GM12878 (cell line): ENCODE measurements around the gene MAP6D1. TPM values are rescaled to one million over a fixed set of nuclear protein-coding genes. Genes with fewer than 3 reads are reported as not detected.

Experiments used
- ATAC-seq: fragments of 200-7000 bp; cut with Tn5 transposase; 3 replicates; pipeline ENCODE4 v1.9.1; 2020; ENCODE audit warnings: mild to moderate bottlenecking, moderate library complexity
- BruUV-seq: library from RNA; stranded (reverse); fragments of 400-500 nt; replicated peaks from 2 replicates; lab custom pipeline; 2021; lab: Mats Ljungman, UMichigan
- CTCF ChIA-PET: fragments of 300-600 bp; sonication (Branson Sonifier 250); formaldehyde crosslinking; extraction: SDS; loops from one replicate; lab custom pipeline; 2021; ENCODE audit warnings: inconsistent platforms; lab: Yijun Ruan, JAX
- POLR2A ChIA-PET: fragments of 350-600 bp; formaldehyde crosslinking; extraction: SDS; loops from one replicate; lab custom pipeline; 2021; ENCODE audit warnings: inconsistent platforms; lab: Charles Lee
- RAD21 ChIA-PET: fragments of 300-600 bp; sonication (Branson Sonifier 250); formaldehyde crosslinking; loops from one replicate; lab custom pipeline; 2023; ENCODE audit warnings: antibody characterized with exemption; ENCODE audit not compliant: unreplicated experiment; lab: Charles Lee
- SMC1A ChIA-PET: fragments of 300-600 bp; sonication (Branson Sonifier 250); formaldehyde crosslinking; loops from one replicate; lab custom pipeline; 2023; ENCODE audit not compliant: unreplicated experiment, uncharacterized antibody; lab: Charles Lee
- DNase-seq: peaks from one replicate; pipeline ENCODE4 v3.0.0-alpha.2; 2011; ENCODE audit warnings: low read depth, low spot score
- FAIRE-seq: peaks from 3 replicates; lab custom pipeline; 2011; peaks lifted over from hg19 to GRCh38; lab: Jason Lieb, UNC
- H2AFZ ChIP-seq: 2 replicates; pipeline ENCODE4 v1.6.0; 2011; ENCODE audit warnings: low read depth, low read length, control low read depth; ENCODE audit not compliant: control insufficient read depth
- H3K27ac ChIP-seq: 2 replicates; pipeline ENCODE4 v1.5.1; 2011; ENCODE audit warnings: control low read depth; ENCODE audit not compliant: control insufficient read depth, insufficient read depth
- H3K27me3 ChIP-seq, 2 experiments: replicated peaks in 1 of 2; 2 replicates each; pipeline versions ENCODE4 v1.6.0 to v1.6.1; 2011; ENCODE audit warnings: low read length in 1 of 2; ENCODE audit not compliant: control insufficient read depth in 2 of 2, insufficient read depth in 2 of 2
- H3K36me3 ChIP-seq, 2 experiments: 2 replicates each; pipeline ENCODE4 v1.5.1; 2011; ENCODE audit warnings: low read length in 1 of 2; ENCODE audit not compliant: control insufficient read depth in 2 of 2, insufficient read depth in 2 of 2
- H3K4me1 ChIP-seq: 2 replicates; pipeline ENCODE4 v1.6.1; 2011; ENCODE audit warnings: mild to moderate bottlenecking, low read length, moderate library complexity, mixed read lengths; ENCODE audit not compliant: control insufficient read depth, insufficient read depth
- H3K4me2 ChIP-seq: 2 replicates; pipeline ENCODE4 v1.6.0; 2011; ENCODE audit warnings: control low read depth; ENCODE audit not compliant: control insufficient read depth, insufficient read depth
- H3K4me3 ChIP-seq: fragments of 200-600 bp; sonication (generic); 2 replicates; pipeline ENCODE4 v1.5.1; 2016
- H3K79me2 ChIP-seq: 2 replicates; pipeline ENCODE4 v1.6.0; 2011; ENCODE audit warnings: low read length; ENCODE audit not compliant: control insufficient read depth, insufficient read depth
- H3K9ac ChIP-seq: 2 replicates; pipeline ENCODE4 v1.8.0; 2011; ENCODE audit warnings: low read length, control low read depth, mixed read lengths; ENCODE audit not compliant: control insufficient read depth, insufficient read depth
- H3K9me3 ChIP-seq: replicated peaks from 3 replicates; pipeline ENCODE4 v1.5.1; 2011; ENCODE audit warnings: mild to moderate bottlenecking, low read length; ENCODE audit not compliant: control insufficient read depth, insufficient read depth
- H4K20me1 ChIP-seq: 2 replicates; pipeline ENCODE4 v1.6.0; 2011; ENCODE audit not compliant: control insufficient read depth, insufficient read depth
- FOXM1 ChIP-seq: IDR thresholded peaks from 2 replicates; pipeline ENCODE4 v1.6.1; 2012; ENCODE audit warnings: low read depth, mild to moderate bottlenecking, inconsistent platforms, low read length, moderate library complexity
- PAX8 ChIP-seq: fragments of 450-650 bp; IDR thresholded peaks from 2 replicates; pipeline ENCODE4 v1.6.1; 2017; ENCODE audit warnings: mild to moderate bottlenecking, moderate library complexity
- SRF ChIP-seq, 2 experiments: IDR thresholded peaks; 2 replicates each; pipeline ENCODE4 v1.6.1; 2011; ENCODE audit warnings: low read depth in 2 of 2, low read length in 2 of 2, mild to moderate bottlenecking in 1 of 2, moderate library complexity in 1 of 2
- TCF3 ChIP-seq: IDR thresholded peaks from 2 replicates; pipeline ENCODE4 v1.6.1; 2012; ENCODE audit warnings: low read depth, mild to moderate bottlenecking, low read length, borderline replicate concordance; ENCODE audit not compliant: insufficient read depth
- USF1 ChIP-seq: IDR thresholded peaks from 2 replicates; pipeline ENCODE4 v1.6.1; 2011; ENCODE audit warnings: borderline replicate concordance, low read depth, mild to moderate bottlenecking, moderate library complexity, mixed read lengths, low read length; ENCODE audit not compliant: insufficient read depth; ENCODE audit errors: extremely low read length
- YBX1 ChIP-seq: fragments of 450-650 bp; IDR thresholded peaks from 2 replicates; pipeline ENCODE4 v1.6.1; 2016; ENCODE audit warnings: antibody characterized with exemption
- WGBS: methylation state at CpG from one replicate; pipeline ENCODE4 v1.1.6; 2016; ENCODE audit warnings: low lambda C conversion rate; ENCODE audit not compliant: insufficient replicate concordance, insufficient coverage; ENCODE audit errors: missing lambda C conversion rate; 5-methylcytosine and 5-hydroxymethylcytosine counted together
- in situ Hi-C: fragments of 300-500 bp; cut with MboI; formaldehyde crosslinking; loops from 9 replicates; pipeline ENCODE4 v1.14.3; 2018; ENCODE audit warnings: mixed read lengths
- intact Hi-C: fragments of 100-400 bp; cut with micrococcal nuclease; formaldehyde crosslinking; loops from one replicate; pipeline ENCODE4 v1.14.2; 2022; ENCODE audit not compliant: unreplicated experiment
- polyA plus RNA-seq, 11 experiments: library from polyadenylated mRNA; depleted of rRNA in 4 of 11; unstranded in 6 of 11; stranded (reverse) in 5 of 11; fragments of >200 nt; fragmentation: Nextera tagmentation in 4 of 11; fragmentation: Illumina TruSeq in 1 of 11; extraction: Ambion mirVana in 4 of 11; extraction: Trizol in 1 of 11; gene quantifications; 1 replicate in 1 of 11; 2 replicates in 10 of 11; pipeline versions ENCODE4 v1.2.1 to v1.2.3, GENCODE V29; 2011 to 2016; ENCODE audit warnings: inconsistent platforms in 2 of 11, missing spikeins in 2 of 11, low read depth in 1 of 11
- total RNA-seq, 4 experiments: library from RNA; depleted of rRNA in 3 of 4; stranded (reverse); fragments of >200 nt in 3 of 4; fragmentation: Illumina TruSeq in 1 of 4; extraction: Trizol in 1 of 4; gene quantifications; 2 replicates each; pipeline versions ENCODE4 v1.2.1 to v1.2.3, GENCODE V29; 2013 to 2021
- TF ChIP-seq, protein P1 (sequence below): fragments of 450-650 bp; IDR thresholded peaks from 2 replicates; pipeline ENCODE4 v1.6.1; 2018; ENCODE audit warnings: borderline replicate concordance, mild to moderate bottlenecking; ENCODE audit not compliant: partially characterized antibody

Gene MAP6D1
- total and polyA plus RNA-seq, 10 of the 15 experiments (the other 5 are each of a cell fraction or from before 2014, with no cell fraction given): 0.50 to 2.2 (median 1.2) TPM; not detected in 3

GRCh38 chr3:183814240-183814639, 11.1 kb downstream of the MAP6D1 start:
- H3K9me3 ChIP-seq: no peaks in the 10 kb centered on the region
- FAIRE-seq: no peak
- CTCF ChIA-PET: no interaction called here
- H2AFZ ChIP-seq: no peak overlapping the region
- no peak overlapping the region for H3K27ac ChIP-seq
- H3K4me2 ChIP-seq: no peak overlapping the region
- TF ChIP-seq, protein P1, sequence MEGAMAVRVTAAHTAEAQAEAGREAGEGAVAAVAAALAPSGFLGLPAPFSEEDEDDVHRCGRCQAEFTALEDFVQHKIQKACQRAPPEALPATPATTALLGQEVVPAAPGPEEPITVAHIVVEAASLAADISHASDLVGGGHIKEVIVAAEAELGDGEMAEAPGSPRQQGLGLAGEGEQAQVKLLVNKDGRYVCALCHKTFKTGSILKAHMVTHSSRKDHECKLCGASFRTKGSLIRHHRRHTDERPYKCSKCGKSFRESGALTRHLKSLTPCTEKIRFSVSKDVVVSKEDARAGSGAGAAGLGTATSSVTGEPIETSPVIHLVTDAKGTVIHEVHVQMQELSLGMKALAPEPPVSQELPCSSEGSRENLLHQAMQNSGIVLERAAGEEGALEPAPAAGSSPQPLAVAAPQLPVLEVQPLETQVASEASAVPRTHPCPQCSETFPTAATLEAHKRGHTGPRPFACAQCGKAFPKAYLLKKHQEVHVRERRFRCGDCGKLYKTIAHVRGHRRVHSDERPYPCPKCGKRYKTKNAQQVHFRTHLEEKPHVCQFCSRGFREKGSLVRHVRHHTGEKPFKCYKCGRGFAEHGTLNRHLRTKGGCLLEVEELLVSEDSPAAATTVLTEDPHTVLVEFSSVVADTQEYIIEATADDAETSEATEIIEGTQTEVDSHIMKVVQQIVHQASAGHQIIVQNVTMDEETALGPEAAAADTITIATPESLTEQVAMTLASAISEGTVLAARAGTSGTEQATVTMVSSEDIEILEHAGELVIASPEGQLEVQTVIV: no peak
- no peak for TF ChIP-seq USF1
- TF ChIP-seq TCF3: no peak
- TF ChIP-seq YBX1: no peak
- no peak for TF ChIP-seq SRF (IDR thresholded peaks at IDR 0.05; ENCODE audit: low read depth in 2 of 2, low read length in 2 of 2)
- no peak for TF ChIP-seq PAX8
- no peak for TF ChIP-seq FOXM1
- TF ChIP-seq, all 136 proteins: peak for 0
- Histone ChIP-seq H3K79me2 (no peaks in the 10 kb centered on the region), H3K9ac (no peak overlapping the region), H3K4me3 (no peak overlapping the region), H4K20me1 (no peaks in the 10 kb centered on the region), H3K4me1 (peaks cover 11% of the 10 kb centered on the region), H3K27me3 (no peaks in the 10 kb centered on the region), H3K36me3 (peaks cover 9 to 12% of the 10 kb centered on the region in 2 experiments; a peak in 3 of 4 replicates)
- intact Hi-C loops (no loop called here), in situ Hi-C loops (no loop called here)
- BruUV-seq: no TSS peak
- POLR2A ChIA-PET: no interaction called here
- ATAC-seq: no peak
- SMC1A ChIA-PET: interaction anchor here (1.1 kb wide), 1 partner anchor 46 kb away, joined by 3 read pairs; no protein-coding TSS in a partner anchor
- 96% methylated on average over 1 of the region's 1 CpG for WGBS
- no peak for DNase-seq
- RAD21 ChIA-PET: no interaction called here
